GM23338 (cell line): Measurements from ENCODE around the gene C2CD4B. TPM values are rescaled to one million over a fixed set of nuclear protein-coding genes. Genes with fewer than 3 reads are reported as not detected.

Experiments
- ATAC-seq: fragments of 200-7000 bp; cut with Tn5 transposase; 3 replicates; pipeline ENCODE4 v1.9.1; 2020
- DNase-seq: peaks from one replicate; pipeline ENCODE4 v3.0.0-alpha.2; 2015; ENCODE audit warnings: low spot score
- H2AFZ ChIP-seq: fragments of 200-600 bp; sonication (generic); 2 replicates; pipeline ENCODE4 v1.8.0; 2016; ENCODE audit warnings: antibody characterized with exemption, mild to moderate bottlenecking, moderate library complexity
- H3F3A ChIP-seq: fragments of 200-600 bp; sonication (generic); replicated peaks from 2 replicates; pipeline ENCODE4 v1.8.0; 2017; ENCODE audit warnings: antibody characterized with exemption, mixed run types, low read depth
- H3K27ac ChIP-seq: fragments of 200-600 bp; sonication (generic); 2 replicates; pipeline ENCODE4 v1.6.1; 2016; ENCODE audit warnings: low read depth
- H3K27me3 ChIP-seq: fragments of 200-600 bp; sonication (generic); 2 replicates; pipeline ENCODE4 v1.8.0; 2016; ENCODE audit warnings: mild to moderate bottlenecking, mixed run types, moderate library complexity; ENCODE audit not compliant: insufficient read depth
- H3K36me3 ChIP-seq: fragments of 200-600 bp; sonication (generic); 2 replicates; pipeline ENCODE4 v1.8.0; 2016; ENCODE audit warnings: mild to moderate bottlenecking; ENCODE audit not compliant: insufficient read depth
- H3K4me1 ChIP-seq: fragments of 200-600 bp; sonication (generic); 2 replicates; pipeline ENCODE4 v1.8.0; 2016; ENCODE audit warnings: mild to moderate bottlenecking, moderate library complexity; ENCODE audit not compliant: insufficient read depth
- H3K4me2 ChIP-seq: fragments of 200-600 bp; sonication (generic); 2 replicates; pipeline ENCODE4 v1.7.1; 2017; ENCODE audit warnings: mixed run types
- H3K4me3 ChIP-seq: fragments of 200-600 bp; sonication (generic); 2 replicates; pipeline ENCODE4 v1.6.1; 2016; ENCODE audit warnings: mixed run types
- H3K79me2 ChIP-seq: fragments of 200-600 bp; sonication (generic); replicated peaks from 2 replicates; pipeline ENCODE4 v1.8.0; 2017; ENCODE audit warnings: mild to moderate bottlenecking; ENCODE audit not compliant: insufficient read depth
- H3K9me2 ChIP-seq: fragments of 200-600 bp; sonication (generic); 2 replicates; pipeline ENCODE4 v1.8.0; 2017; ENCODE audit not compliant: insufficient read depth
- H4K20me1 ChIP-seq: fragments of 200-600 bp; sonication (generic); replicated peaks from 2 replicates; pipeline ENCODE4 v1.8.0; 2017; ENCODE audit warnings: mild to moderate bottlenecking; ENCODE audit not compliant: insufficient read depth
- H3K27ac Mint-ChIP-seq: 2 replicates; pipeline ENCODE4 v1.8.0; 2020; ENCODE audit warnings: inconsistent platforms, mild to moderate bottlenecking, moderate library complexity, mixed read lengths
- H3K27me3 Mint-ChIP-seq: 3 replicates; pipeline ENCODE4 v1.8.0; 2022; ENCODE audit warnings: low read depth, mild to moderate bottlenecking, moderate library complexity, mixed read lengths, inconsistent platforms; ENCODE audit not compliant: insufficient read depth, poor library complexity
- H3K36me3 Mint-ChIP-seq: 3 replicates; pipeline ENCODE4 v1.8.0; 2021; ENCODE audit warnings: low read depth, mild to moderate bottlenecking, inconsistent platforms, moderate library complexity, mixed read lengths
- H3K4me1 Mint-ChIP-seq: 3 replicates; pipeline ENCODE4 v1.8.0; 2020; ENCODE audit warnings: mild to moderate bottlenecking, inconsistent platforms, mixed read lengths
- H3K4me3 Mint-ChIP-seq: 3 replicates; pipeline ENCODE4 v1.8.0; 2021; ENCODE audit warnings: moderate library complexity, mild to moderate bottlenecking, inconsistent platforms, mixed read lengths
- H3K9me3 Mint-ChIP-seq: 3 replicates; pipeline ENCODE4 v1.8.0; 2020; ENCODE audit warnings: moderate library complexity, mild to moderate bottlenecking, inconsistent platforms, mixed read lengths
- CREB1 ChIP-seq: fragments of 250-450 bp; sonication (Bioruptor Pico); IDR thresholded peaks from 2 replicates; pipeline ENCODE4 v1.5.0; 2020; ENCODE audit warnings: low read depth, mild to moderate bottlenecking, moderate library complexity
- EZH2 ChIP-seq: fragments of 200-600 bp; sonication (generic); IDR thresholded peaks from one replicate; pipeline ENCODE4 v1.8.0; 2017; ENCODE audit warnings: antibody characterized with exemption, mild to moderate bottlenecking, low read depth; ENCODE audit not compliant: unreplicated experiment
- EZH2phosphoT487 ChIP-seq: fragments of 200-600 bp; sonication (generic); IDR thresholded peaks from one replicate; pipeline ENCODE4 v1.8.1; 2018; ENCODE audit warnings: antibody characterized with exemption; ENCODE audit not compliant: unreplicated experiment
- JUNB ChIP-seq: IDR thresholded peaks from one replicate; pipeline ENCODE4 v1.6.1; 2016; ENCODE audit warnings: antibody characterized with exemption; ENCODE audit not compliant: unreplicated experiment
- NANOG ChIP-seq: IDR thresholded peaks from 2 replicates; pipeline ENCODE4 v1.6.1; 2016; ENCODE audit warnings: antibody characterized with exemption, borderline replicate concordance
- POLR2AphosphoS5 ChIP-seq: IDR thresholded peaks from 2 replicates; pipeline ENCODE4 v1.6.1; 2016; ENCODE audit warnings: antibody characterized with exemption, low read depth
- STAT1 ChIP-seq: IDR thresholded peaks from one replicate; pipeline ENCODE4 v1.6.1; 2016; ENCODE audit warnings: antibody characterized with exemption; ENCODE audit not compliant: unreplicated experiment
- ZNF114 ChIP-seq: fragments of 250-450 bp; sonication (Bioruptor Pico); IDR thresholded peaks from 2 replicates; pipeline ENCODE4 v1.5.0; 2020; ENCODE audit warnings: mild to moderate bottlenecking, moderate library complexity
- ZNF331 ChIP-seq: fragments of 250-450 bp; sonication (Bioruptor Pico); IDR thresholded peaks from 2 replicates; pipeline ENCODE4 v1.5.0; 2020; ENCODE audit warnings: low read depth, mild to moderate bottlenecking, moderate library complexity
- polyA plus RNA-seq: library from polyadenylated mRNA; unstranded; fragments of >200 nt; fragmentation: Nextera tagmentation; extraction: Ambion mirVana; gene quantifications from 2 replicates; pipeline ENCODE4 v1.2.1, GENCODE V29; 2016
- total RNA-seq: library from RNA; depleted of rRNA; stranded (reverse); fragments of >200 nt; shearing (Covaris generic); gene quantifications from 2 replicates; pipeline ENCODE4 v1.2.3, GENCODE V29; 2014
- TF ChIP-seq, protein P1 (sequence below), 2 experiments: fragments of 200-600 bp in 1 of 2; sonication (generic) in 1 of 2; conservative IDR thresholded peaks; 2 replicates each; pipeline versions ENCODE4 v1.5.1 to v1.6.1; 2016 to 2017; ENCODE audit warnings: antibody characterized with exemption in 2 of 2, low read depth in 2 of 2, mild to moderate bottlenecking in 2 of 2, moderate library complexity in 1 of 2
- TF ChIP-seq, protein P2 (sequence below): IDR thresholded peaks from 2 replicates; pipeline ENCODE4 v1.6.1; 2016; ENCODE audit warnings: antibody characterized with exemption
- TF ChIP-seq, protein P3 (sequence below): IDR thresholded peaks from one replicate; pipeline ENCODE4 v1.6.1; 2018; ENCODE audit warnings: antibody characterized with exemption; ENCODE audit not compliant: unreplicated experiment
- TF ChIP-seq, protein P4 (sequence below): fragments of 250-450 bp; sonication (Bioruptor Pico); IDR thresholded peaks from 2 replicates; pipeline ENCODE4 v1.5.0; 2020; ENCODE audit warnings: mild to moderate bottlenecking, moderate library complexity

C2CD4B gene
- total and polyA plus RNA-seq, 2 experiments from 2014 or later: 1.5 TPM; not detected in 1

DNA sequence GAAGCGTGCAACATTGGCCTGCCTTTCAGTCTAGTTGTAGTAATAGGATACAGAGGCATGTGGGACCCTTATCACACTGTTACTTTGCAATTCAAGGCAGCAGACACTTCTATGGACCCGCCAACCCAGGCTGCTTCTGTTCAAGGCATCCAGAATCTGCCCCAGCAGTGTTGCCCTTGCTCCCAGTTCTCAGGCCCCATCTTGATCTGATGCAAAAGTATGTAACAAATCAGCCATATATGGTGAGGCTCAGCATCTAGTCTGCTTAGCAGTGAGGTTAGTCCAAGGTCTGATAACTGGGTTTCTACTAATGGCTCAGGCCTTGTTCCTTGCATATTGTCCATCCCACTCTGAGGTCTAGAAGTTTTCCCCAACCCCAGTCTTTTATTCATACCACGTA is 17.9 kb downstream of the C2CD4B start:
- Histone ChIP-seq H3F3A (no peaks in the 10 kb centered on the region), H3K4me3 (no peak overlapping the region), H3K9me2 (peaks cover 7% of the 10 kb centered on the region; the same call in 1 of the 2 replicates), H3K79me2 (no peaks in the 10 kb centered on the region), H3K4me1 (no peaks in the 10 kb centered on the region), H4K20me1 (no peaks in the 10 kb centered on the region), H3K36me3 (no peaks in the 10 kb centered on the region), H3K4me2 (no peak overlapping the region), H2AFZ (no peak overlapping the region), H3K27me3 (no peaks in the 10 kb centered on the region), H3K27ac (no peak overlapping the region)
- H3K9me3 Mint-ChIP-seq: peaks cover 10% of the 10 kb centered on the region; the same call in 2 of the 3 replicates
- TF ChIP-seq JUNB (no peak), POLR2AphosphoS5 (no peak), ZNF114 (CRISPR knock-in tag) (no peak), EZH2phosphoT487 (no peak), NANOG (no peak), ZNF331 (CRISPR knock-in tag) (no peak), STAT1 (no peak), CREB1 (no peak), EZH2 (no peak)
- TF ChIP-seq, protein P1, sequence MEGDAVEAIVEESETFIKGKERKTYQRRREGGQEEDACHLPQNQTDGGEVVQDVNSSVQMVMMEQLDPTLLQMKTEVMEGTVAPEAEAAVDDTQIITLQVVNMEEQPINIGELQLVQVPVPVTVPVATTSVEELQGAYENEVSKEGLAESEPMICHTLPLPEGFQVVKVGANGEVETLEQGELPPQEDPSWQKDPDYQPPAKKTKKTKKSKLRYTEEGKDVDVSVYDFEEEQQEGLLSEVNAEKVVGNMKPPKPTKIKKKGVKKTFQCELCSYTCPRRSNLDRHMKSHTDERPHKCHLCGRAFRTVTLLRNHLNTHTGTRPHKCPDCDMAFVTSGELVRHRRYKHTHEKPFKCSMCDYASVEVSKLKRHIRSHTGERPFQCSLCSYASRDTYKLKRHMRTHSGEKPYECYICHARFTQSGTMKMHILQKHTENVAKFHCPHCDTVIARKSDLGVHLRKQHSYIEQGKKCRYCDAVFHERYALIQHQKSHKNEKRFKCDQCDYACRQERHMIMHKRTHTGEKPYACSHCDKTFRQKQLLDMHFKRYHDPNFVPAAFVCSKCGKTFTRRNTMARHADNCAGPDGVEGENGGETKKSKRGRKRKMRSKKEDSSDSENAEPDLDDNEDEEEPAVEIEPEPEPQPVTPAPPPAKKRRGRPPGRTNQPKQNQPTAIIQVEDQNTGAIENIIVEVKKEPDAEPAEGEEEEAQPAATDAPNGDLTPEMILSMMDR (conservative IDR thresholded peaks at IDR 0.05; ENCODE audit: low read depth in 2 of 2): no peak
- TF ChIP-seq, protein P2, sequence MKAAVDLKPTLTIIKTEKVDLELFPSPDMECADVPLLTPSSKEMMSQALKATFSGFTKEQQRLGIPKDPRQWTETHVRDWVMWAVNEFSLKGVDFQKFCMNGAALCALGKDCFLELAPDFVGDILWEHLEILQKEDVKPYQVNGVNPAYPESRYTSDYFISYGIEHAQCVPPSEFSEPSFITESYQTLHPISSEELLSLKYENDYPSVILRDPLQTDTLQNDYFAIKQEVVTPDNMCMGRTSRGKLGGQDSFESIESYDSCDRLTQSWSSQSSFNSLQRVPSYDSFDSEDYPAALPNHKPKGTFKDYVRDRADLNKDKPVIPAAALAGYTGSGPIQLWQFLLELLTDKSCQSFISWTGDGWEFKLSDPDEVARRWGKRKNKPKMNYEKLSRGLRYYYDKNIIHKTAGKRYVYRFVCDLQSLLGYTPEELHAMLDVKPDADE: no peak
- TF ChIP-seq, protein P3, sequence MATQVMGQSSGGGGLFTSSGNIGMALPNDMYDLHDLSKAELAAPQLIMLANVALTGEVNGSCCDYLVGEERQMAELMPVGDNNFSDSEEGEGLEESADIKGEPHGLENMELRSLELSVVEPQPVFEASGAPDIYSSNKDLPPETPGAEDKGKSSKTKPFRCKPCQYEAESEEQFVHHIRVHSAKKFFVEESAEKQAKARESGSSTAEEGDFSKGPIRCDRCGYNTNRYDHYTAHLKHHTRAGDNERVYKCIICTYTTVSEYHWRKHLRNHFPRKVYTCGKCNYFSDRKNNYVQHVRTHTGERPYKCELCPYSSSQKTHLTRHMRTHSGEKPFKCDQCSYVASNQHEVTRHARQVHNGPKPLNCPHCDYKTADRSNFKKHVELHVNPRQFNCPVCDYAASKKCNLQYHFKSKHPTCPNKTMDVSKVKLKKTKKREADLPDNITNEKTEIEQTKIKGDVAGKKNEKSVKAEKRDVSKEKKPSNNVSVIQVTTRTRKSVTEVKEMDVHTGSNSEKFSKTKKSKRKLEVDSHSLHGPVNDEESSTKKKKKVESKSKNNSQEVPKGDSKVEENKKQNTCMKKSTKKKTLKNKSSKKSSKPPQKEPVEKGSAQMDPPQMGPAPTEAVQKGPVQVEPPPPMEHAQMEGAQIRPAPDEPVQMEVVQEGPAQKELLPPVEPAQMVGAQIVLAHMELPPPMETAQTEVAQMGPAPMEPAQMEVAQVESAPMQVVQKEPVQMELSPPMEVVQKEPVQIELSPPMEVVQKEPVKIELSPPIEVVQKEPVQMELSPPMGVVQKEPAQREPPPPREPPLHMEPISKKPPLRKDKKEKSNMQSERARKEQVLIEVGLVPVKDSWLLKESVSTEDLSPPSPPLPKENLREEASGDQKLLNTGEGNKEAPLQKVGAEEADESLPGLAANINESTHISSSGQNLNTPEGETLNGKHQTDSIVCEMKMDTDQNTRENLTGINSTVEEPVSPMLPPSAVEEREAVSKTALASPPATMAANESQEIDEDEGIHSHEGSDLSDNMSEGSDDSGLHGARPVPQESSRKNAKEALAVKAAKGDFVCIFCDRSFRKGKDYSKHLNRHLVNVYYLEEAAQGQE: no peak
- TF ChIP-seq, protein P4, sequence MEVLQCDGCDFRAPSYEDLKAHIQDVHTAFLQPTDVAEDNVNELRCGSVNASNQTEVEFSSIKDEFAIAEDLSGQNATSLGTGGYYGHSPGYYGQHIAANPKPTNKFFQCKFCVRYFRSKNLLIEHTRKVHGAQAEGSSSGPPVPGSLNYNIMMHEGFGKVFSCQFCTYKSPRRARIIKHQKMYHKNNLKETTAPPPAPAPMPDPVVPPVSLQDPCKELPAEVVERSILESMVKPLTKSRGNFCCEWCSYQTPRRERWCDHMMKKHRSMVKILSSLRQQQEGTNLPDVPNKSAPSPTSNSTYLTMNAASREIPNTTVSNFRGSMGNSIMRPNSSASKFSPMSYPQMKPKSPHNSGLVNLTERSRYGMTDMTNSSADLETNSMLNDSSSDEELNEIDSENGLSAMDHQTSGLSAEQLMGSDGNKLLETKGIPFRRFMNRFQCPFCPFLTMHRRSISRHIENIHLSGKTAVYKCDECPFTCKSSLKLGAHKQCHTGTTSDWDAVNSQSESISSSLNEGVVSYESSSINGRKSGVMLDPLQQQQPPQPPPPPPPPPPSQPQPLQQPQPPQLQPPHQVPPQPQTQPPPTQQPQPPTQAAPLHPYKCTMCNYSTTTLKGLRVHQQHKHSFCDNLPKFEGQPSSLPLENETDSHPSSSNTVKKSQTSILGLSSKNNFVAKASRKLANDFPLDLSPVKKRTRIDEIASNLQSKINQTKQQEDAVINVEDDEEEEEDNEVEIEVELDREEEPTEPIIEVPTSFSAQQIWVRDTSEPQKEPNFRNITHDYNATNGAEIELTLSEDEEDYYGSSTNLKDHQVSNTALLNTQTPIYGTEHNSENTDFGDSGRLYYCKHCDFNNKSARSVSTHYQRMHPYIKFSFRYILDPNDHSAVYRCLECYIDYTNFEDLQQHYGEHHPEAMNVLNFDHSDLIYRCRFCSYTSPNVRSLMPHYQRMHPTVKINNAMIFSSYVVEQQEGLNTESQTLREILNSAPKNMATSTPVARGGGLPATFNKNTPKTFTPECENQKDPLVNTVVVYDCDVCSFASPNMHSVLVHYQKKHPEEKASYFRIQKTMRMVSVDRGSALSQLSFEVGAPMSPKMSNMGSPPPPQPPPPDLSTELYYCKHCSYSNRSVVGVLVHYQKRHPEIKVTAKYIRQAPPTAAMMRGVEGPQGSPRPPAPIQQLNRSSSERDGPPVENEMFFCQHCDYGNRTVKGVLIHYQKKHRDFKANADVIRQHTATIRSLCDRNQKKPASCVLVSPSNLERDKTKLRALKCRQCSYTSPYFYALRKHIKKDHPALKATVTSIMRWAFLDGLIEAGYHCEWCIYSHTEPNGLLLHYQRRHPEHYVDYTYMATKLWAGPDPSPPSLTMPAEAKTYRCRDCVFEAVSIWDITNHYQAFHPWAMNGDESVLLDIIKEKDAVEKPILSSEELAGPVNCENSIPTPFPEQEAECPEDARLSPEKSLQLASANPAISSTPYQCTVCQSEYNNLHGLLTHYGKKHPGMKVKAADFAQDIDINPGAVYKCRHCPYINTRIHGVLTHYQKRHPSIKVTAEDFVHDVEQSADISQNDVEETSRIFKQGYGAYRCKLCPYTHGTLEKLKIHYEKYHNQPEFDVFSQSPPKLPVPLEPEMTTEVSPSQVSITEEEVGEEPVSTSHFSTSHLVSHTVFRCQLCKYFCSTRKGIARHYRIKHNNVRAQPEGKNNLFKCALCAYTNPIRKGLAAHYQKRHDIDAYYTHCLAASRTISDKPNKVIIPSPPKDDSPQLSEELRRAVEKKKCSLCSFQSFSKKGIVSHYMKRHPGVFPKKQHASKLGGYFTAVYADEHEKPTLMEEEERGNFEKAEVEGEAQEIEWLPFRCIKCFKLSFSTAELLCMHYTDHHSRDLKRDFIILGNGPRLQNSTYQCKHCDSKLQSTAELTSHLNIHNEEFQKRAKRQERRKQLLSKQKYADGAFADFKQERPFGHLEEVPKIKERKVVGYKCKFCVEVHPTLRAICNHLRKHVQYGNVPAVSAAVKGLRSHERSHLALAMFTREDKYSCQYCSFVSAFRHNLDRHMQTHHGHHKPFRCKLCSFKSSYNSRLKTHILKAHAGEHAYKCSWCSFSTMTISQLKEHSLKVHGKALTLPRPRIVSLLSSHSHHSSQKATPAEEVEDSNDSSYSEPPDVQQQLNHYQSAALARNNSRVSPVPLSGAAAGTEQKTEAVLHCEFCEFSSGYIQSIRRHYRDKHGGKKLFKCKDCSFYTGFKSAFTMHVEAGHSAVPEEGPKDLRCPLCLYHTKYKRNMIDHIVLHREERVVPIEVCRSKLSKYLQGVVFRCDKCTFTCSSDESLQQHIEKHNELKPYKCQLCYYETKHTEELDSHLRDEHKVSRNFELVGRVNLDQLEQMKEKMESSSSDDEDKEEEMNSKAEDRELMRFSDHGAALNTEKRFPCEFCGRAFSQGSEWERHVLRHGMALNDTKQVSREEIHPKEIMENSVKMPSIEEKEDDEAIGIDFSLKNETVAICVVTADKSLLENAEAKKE (CRISPR knock-in tag): no peak
- peaks cover 5% of the 10 kb centered on the region for H3K27me3 Mint-ChIP-seq
- no peak overlapping the region for H3K4me3 Mint-ChIP-seq
- peaks cover 8% of the 10 kb centered on the region; the same call in 2 of the 3 replicates for H3K36me3 Mint-ChIP-seq
- peaks cover 9% of the 10 kb centered on the region for H3K4me1 Mint-ChIP-seq
- DNase-seq: no peak
- H3K27ac Mint-ChIP-seq: no peak overlapping the region
- ATAC-seq: no peak
